Thoracic aorta (tissue), 2 donors: ENCODE results near the gene POMGNT2. TPM values are rescaled to one million over a fixed set of nuclear protein-coding genes. Genes with fewer than 3 reads are reported as not detected.

Experiments used
- ATAC-seq: fragments of 150-250 bp; one replicate; pipeline ENCODE4 v1.8.0; 2017; ENCODE audit warnings: low read depth; ENCODE audit not compliant: insufficient number of reproducible peaks, low FRiP score
- DNase-seq: peaks from one replicate; pipeline ENCODE4 v3.0.0-alpha.2; 2020; ENCODE audit warnings: low spot score
- H3K27ac ChIP-seq, 2 donors: fragments of 200-600 bp; sonication (generic); 1 replicate in 1 of 2; 2 replicates in 1 of 2; pipeline ENCODE4 v1.5.1; 2016; ENCODE audit warnings: mild to moderate bottlenecking in 2 of 2, moderate library complexity in 2 of 2
- H3K27me3 ChIP-seq: fragments of 200-600 bp; sonication (generic); replicated peaks from 2 replicates; pipeline ENCODE4 v1.6.0; 2016; ENCODE audit warnings: mild to moderate bottlenecking; ENCODE audit not compliant: insufficient read depth
- H3K36me3 ChIP-seq: fragments of 200-600 bp; sonication (generic); one replicate; pipeline ENCODE4 v1.5.1; 2016
- H3K4me1 ChIP-seq, 2 donors: fragments of 200-600 bp; sonication (generic); 1 replicate in 1 of 2; 2 replicates in 1 of 2; pipeline versions ENCODE4 v1.5.1 to v1.6.0; 2016; ENCODE audit warnings: low read depth in 2 of 2, mild to moderate bottlenecking in 1 of 2; ENCODE audit not compliant: control insufficient read depth in 1 of 2
- H3K4me3 ChIP-seq: fragments of 200-600 bp; sonication (generic); 2 replicates; pipeline ENCODE4 v1.5.1; 2016; ENCODE audit warnings: mild to moderate bottlenecking
- H3K9me3 ChIP-seq: fragments of 200-600 bp; sonication (generic); 2 replicates; pipeline ENCODE4 v1.5.1; 2016
- total RNA-seq, 2 donors: library from RNA; depleted of rRNA; stranded (reverse); fragments of >200 nt; gene quantifications; one replicate each; pipeline versions ENCODE4 v1.1.0 to v1.2.3, GENCODE V29; 2016
- TF ChIP-seq, protein P1 (sequence below): fragments of 200-600 bp; sonication (generic); IDR thresholded peaks from one replicate; pipeline ENCODE4 v1.5.1; 2019; ENCODE audit warnings: antibody characterized with exemption

Gene POMGNT2
- total RNA-seq, 2 donors from 2014 or later, result 8.6 to 21.7 TPM

DNA sequence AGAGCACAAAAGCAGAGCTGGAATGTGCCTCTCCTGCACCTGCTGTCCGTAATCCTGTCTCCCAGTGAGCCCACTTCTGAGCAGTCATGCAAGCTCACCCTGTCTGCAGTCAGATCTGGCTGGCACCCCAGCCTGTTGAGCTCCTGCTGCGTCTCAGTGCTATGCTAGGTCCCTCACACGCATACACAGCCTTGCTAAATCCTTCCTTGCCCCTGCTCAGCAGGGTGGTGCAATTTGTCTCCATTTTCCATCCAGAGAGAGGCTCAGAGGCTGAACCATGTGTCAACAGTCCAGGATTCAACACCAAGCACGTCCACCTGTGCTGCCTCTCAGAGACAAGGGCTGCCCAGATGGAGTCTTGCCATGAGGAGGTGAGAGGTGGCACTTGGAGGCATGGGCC lies 11.0 kb downstream of the POMGNT2 start:
- no peak for DNase-seq
- H3K4me1 ChIP-seq, result no peaks in the 10 kb centered on the region
- TF ChIP-seq, protein P1, sequence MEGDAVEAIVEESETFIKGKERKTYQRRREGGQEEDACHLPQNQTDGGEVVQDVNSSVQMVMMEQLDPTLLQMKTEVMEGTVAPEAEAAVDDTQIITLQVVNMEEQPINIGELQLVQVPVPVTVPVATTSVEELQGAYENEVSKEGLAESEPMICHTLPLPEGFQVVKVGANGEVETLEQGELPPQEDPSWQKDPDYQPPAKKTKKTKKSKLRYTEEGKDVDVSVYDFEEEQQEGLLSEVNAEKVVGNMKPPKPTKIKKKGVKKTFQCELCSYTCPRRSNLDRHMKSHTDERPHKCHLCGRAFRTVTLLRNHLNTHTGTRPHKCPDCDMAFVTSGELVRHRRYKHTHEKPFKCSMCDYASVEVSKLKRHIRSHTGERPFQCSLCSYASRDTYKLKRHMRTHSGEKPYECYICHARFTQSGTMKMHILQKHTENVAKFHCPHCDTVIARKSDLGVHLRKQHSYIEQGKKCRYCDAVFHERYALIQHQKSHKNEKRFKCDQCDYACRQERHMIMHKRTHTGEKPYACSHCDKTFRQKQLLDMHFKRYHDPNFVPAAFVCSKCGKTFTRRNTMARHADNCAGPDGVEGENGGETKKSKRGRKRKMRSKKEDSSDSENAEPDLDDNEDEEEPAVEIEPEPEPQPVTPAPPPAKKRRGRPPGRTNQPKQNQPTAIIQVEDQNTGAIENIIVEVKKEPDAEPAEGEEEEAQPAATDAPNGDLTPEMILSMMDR, result no peak

DNA sequence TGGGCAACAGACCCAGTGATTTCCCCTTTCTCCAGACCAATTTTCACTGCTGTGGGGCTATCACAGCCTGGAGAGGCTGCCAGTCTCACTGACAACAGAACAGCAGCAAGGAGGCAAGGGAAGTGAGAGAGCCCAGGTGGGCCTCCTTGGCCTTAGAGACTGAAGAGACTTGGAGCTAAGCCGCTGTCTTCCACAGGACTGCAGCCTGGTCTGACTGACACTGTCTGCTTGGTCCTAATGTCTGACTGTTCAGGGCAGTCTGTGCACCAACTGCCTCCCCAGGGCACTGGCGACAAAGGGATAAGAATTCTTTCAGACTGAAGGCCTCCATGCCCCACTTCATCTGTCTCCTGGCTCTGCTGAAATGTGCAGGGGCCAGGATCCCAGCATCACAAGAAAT lies 11.5 kb downstream of the POMGNT2 start:
- no peaks in the 10 kb centered on the region for H3K9me3 ChIP-seq
- no peaks in the 10 kb centered on the region for H3K4me1 ChIP-seq
- no peak for DNase-seq
- no peak overlapping the region for H3K27ac ChIP-seq
- no peak for ATAC-seq
- no peaks in the 10 kb centered on the region for H3K27me3 ChIP-seq
- H3K4me3 ChIP-seq, result no peak overlapping the region
- TF ChIP-seq, protein P1, result no peak
- no peaks in the 10 kb centered on the region for H3K36me3 ChIP-seq

More for the DNA sequence above, 11.0 kb downstream of the POMGNT2 start:
- ATAC-seq, result no peak
- Histone ChIP-seq H3K27me3 (no peaks in the 10 kb centered on the region), H3K27ac (no peak overlapping the region), H3K36me3 (no peaks in the 10 kb centered on the region), H3K4me3 (no peak overlapping the region), H3K9me3 (no peaks in the 10 kb centered on the region)

DNA sequence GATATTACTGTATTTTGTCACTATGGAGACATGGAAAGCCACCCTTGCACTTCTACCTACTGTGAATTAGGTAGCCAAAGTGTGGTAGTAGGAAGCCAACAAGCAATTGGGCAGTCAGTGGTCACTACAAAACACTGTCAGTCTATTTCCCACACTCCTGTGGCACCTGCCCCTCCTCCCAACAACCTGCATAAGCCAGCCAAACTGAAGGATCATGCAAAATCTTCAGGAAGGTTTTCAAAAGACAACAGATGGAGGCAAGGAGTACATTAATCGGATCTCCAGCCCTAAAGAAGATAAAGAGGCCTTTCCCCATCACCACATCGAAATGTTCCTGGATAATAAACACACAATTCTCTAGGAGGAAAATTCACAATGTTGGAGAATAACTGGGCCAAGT lies 11.9 kb downstream of the POMGNT2 start:
- H3K36me3 ChIP-seq, result no peaks in the 10 kb centered on the region
- H3K27ac ChIP-seq, result no peak overlapping the region
- no peaks in the 10 kb centered on the region for H3K9me3 ChIP-seq
- H3K27me3 ChIP-seq, result no peaks in the 10 kb centered on the region
- ATAC-seq (no peak), DNase-seq (no peak)
- no peak overlapping the region for H3K4me3 ChIP-seq
- no peaks in the 10 kb centered on the region for H3K4me1 ChIP-seq
- TF ChIP-seq, protein P1, result no peak

DNA sequence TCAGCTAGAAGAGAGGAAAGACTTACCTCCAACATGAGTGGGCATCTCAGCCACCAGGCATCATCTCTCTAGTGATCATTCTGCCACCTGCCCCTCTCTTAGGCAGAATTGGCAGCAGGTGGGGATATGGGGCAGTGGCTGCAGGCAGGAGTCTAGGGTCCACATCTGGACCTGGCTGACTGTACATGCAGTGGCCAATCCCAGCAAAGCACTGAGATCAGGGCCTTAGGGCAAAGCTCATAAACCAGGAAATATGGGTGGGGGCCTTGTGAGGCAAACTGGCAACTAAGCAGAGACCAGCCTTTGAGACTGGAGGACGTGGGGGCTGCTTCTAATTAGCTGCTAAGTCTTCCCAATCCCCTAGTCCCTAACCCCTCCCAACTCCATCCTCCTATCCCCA lies 12.9 kb downstream of the POMGNT2 start:
- H3K27ac ChIP-seq, result no peak overlapping the region
- no peak for ATAC-seq
- no peaks in the 10 kb centered on the region for H3K9me3 ChIP-seq
- DNase-seq, result no peak
- H3K4me3 ChIP-seq, result no peak overlapping the region
- H3K27me3 ChIP-seq, result no peaks in the 10 kb centered on the region
- no peaks in the 10 kb centered on the region for H3K4me1 ChIP-seq
- H3K36me3 ChIP-seq, result no peaks in the 10 kb centered on the region
- TF ChIP-seq, protein P1, result no peak

DNA sequence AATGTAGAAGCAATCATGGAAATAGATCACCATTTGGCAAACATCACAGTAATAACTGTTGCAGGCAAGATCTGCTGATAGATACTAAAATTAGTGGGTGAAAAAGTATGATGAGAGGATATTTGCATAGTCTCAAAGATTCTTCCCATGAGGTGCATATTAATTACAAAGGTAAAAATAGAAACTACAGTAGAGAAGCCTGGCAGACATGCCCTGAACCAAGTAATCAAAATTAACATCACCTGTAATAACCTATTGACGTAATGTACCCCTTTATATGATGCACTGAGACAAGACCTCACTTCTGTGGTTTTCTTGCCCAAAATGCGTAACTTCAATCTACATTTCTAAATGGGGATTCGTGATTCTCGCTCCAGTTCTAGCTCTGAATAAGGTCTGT lies 14.4 kb downstream of the POMGNT2 start:
- no peaks in the 10 kb centered on the region for H3K9me3 ChIP-seq
- TF ChIP-seq, protein P1, result no peak
- H3K4me1 ChIP-seq, result no peaks in the 10 kb centered on the region
- H3K27me3 ChIP-seq, result no peaks in the 10 kb centered on the region
- no peak for DNase-seq
- ATAC-seq, result no peak
- no peaks in the 10 kb centered on the region for H3K36me3 ChIP-seq
- H3K4me3 ChIP-seq, result no peak overlapping the region
- H3K27ac ChIP-seq, result no peak overlapping the region
